H9 (cell line): Measurements from ENCODE around the gene CYP39A1. TPM values are rescaled to one million over a fixed set of nuclear protein-coding genes. Genes with fewer than 3 reads are reported as not detected.

Experiments
- DNase-seq: peaks from one replicate; pipeline ENCODE4 v3.0.0-alpha.2; 2017
- H2AFZ ChIP-seq: one replicate; pipeline ENCODE4 v1.6.1; 2013; ENCODE audit warnings: mild to moderate bottlenecking, low read length, control low read depth, moderate library complexity
- H2AK5ac ChIP-seq: 2 replicates; pipeline ENCODE4 v1.6.1; 2013; ENCODE audit warnings: low read length, control low read depth, mixed read lengths; ENCODE audit not compliant: insufficient read length
- H2BK120ac ChIP-seq: one replicate; pipeline ENCODE4 v1.6.1; 2013; ENCODE audit warnings: low read depth, mild to moderate bottlenecking, low read length, control low read depth, inconsistent platforms; ENCODE audit not compliant: poor library complexity, severe bottlenecking
- H2BK12ac ChIP-seq: 2 replicates; pipeline ENCODE4 v1.6.1; 2013; ENCODE audit warnings: low read length, control low read depth, mixed read lengths, low read depth; ENCODE audit not compliant: insufficient read length
- H2BK15ac ChIP-seq: 2 replicates; pipeline ENCODE4 v1.6.1; 2013; ENCODE audit warnings: low read depth, low read length, control low read depth
- H2BK20ac ChIP-seq: one replicate; pipeline ENCODE4 v1.6.1; 2013; ENCODE audit warnings: low read depth, mild to moderate bottlenecking, low read length, control low read depth, inconsistent platforms; ENCODE audit not compliant: poor library complexity, severe bottlenecking
- H2BK5ac ChIP-seq: 2 replicates; pipeline ENCODE4 v1.6.1; 2013; ENCODE audit warnings: low read length, control low read depth, mixed read lengths; ENCODE audit not compliant: insufficient read length
- H3K14ac ChIP-seq: 2 replicates; pipeline ENCODE4 v1.6.1; 2013; ENCODE audit warnings: low read length, control low read depth; ENCODE audit not compliant: insufficient read depth
- H3K18ac ChIP-seq: 2 replicates; pipeline ENCODE4 v1.6.1; 2013; ENCODE audit warnings: low read depth, mild to moderate bottlenecking, mixed read lengths, low read length, control low read depth; ENCODE audit not compliant: insufficient read length
- H3K23ac ChIP-seq: 2 replicates; pipeline ENCODE4 v1.6.1; 2013; ENCODE audit warnings: low read length, control low read depth, mixed read lengths, low read depth; ENCODE audit not compliant: insufficient read length
- H3K23me2 ChIP-seq: 2 replicates; pipeline ENCODE4 v1.6.1; 2013; ENCODE audit warnings: low read depth, mild to moderate bottlenecking, mixed read lengths, low read length, control low read depth; ENCODE audit not compliant: insufficient read length, poor library complexity, severe bottlenecking
- H3K27ac ChIP-seq: 2 replicates; pipeline ENCODE4 v1.5.1; 2013; ENCODE audit warnings: low read length, control low read depth, mixed read lengths, low read depth; ENCODE audit not compliant: insufficient read length
- H3K27me3 ChIP-seq: 2 replicates; pipeline ENCODE4 v1.6.1; 2013; ENCODE audit warnings: low read length, control low read depth, inconsistent platforms; ENCODE audit not compliant: insufficient read depth
- H3K4ac ChIP-seq: 2 replicates; pipeline ENCODE4 v1.6.1; 2013; ENCODE audit warnings: low read depth, mild to moderate bottlenecking, control low read depth, inconsistent platforms, low read length, moderate library complexity
- H3K4me1 ChIP-seq: 2 replicates; pipeline ENCODE4 v1.6.1; 2013; ENCODE audit warnings: low read length, control low read depth, inconsistent platforms; ENCODE audit not compliant: insufficient read depth
- H3K4me2 ChIP-seq: 2 replicates; pipeline ENCODE4 v1.6.1; 2013; ENCODE audit warnings: low read length, control low read depth, mixed read lengths; ENCODE audit not compliant: insufficient read length, insufficient read depth
- H3K56ac ChIP-seq: 2 replicates; pipeline ENCODE4 v1.6.1; 2013; ENCODE audit warnings: low read depth, mild to moderate bottlenecking, mixed read lengths, low read length, control low read depth; ENCODE audit not compliant: insufficient read length
- H3K79me1 ChIP-seq: 2 replicates; pipeline ENCODE4 v1.6.1; 2013; ENCODE audit warnings: low read depth, mild to moderate bottlenecking, moderate library complexity, low read length, control low read depth, inconsistent platforms; ENCODE audit not compliant: insufficient read depth, poor library complexity, severe bottlenecking
- H3K79me2 ChIP-seq: 2 replicates; pipeline ENCODE4 v1.6.1; 2013; ENCODE audit warnings: low read length, control low read depth, inconsistent platforms; ENCODE audit not compliant: insufficient read depth
- H3K9ac ChIP-seq: 2 replicates; pipeline ENCODE4 v1.6.1; 2013; ENCODE audit warnings: low read length, control low read depth, mixed read lengths; ENCODE audit not compliant: insufficient read length; ENCODE audit errors: extremely low read depth
- H3K9me3 ChIP-seq: one replicate; pipeline ENCODE4 v1.6.1; 2013; ENCODE audit warnings: low read depth, low read length, inconsistent platforms; ENCODE audit not compliant: control insufficient read depth
- H3T11ph ChIP-seq: one replicate; pipeline ENCODE4 v1.6.1; 2013; ENCODE audit warnings: mild to moderate bottlenecking, low read length, control low read depth, inconsistent platforms
- H4K20me1 ChIP-seq: one replicate; pipeline ENCODE4 v1.6.1; 2013; ENCODE audit not compliant: control insufficient read depth, insufficient read length, insufficient read depth
- H4K5ac ChIP-seq: 2 replicates; pipeline ENCODE4 v1.6.1; 2013; ENCODE audit warnings: low read depth, mild to moderate bottlenecking, mixed read lengths, low read length, control low read depth; ENCODE audit not compliant: insufficient read length
- H4K8ac ChIP-seq: replicated peaks from 2 replicates; pipeline ENCODE4 v1.6.1; 2013; ENCODE audit warnings: low read length, control low read depth, mixed read lengths, low read depth; ENCODE audit not compliant: insufficient read length
- H4K91ac ChIP-seq: 2 replicates; pipeline ENCODE4 v1.6.1; 2013; ENCODE audit warnings: low read depth, mild to moderate bottlenecking, moderate library complexity, mixed read lengths, low read length, control low read depth; ENCODE audit not compliant: insufficient read length
- H3K27ac Mint-ChIP-seq, 3 experiments: 2 replicates in 2 of 3; 3 replicates in 1 of 3; pipeline ENCODE4 v1.8.0; 2020 to 2021; ENCODE audit warnings: mixed read lengths in 3 of 3, mild to moderate bottlenecking in 1 of 3, moderate library complexity in 1 of 3
- H3K27me3 Mint-ChIP-seq: 2 replicates; pipeline ENCODE4 v1.8.0; 2021; ENCODE audit warnings: low read depth, mild to moderate bottlenecking, moderate library complexity, mixed read lengths
- H3K36me3 Mint-ChIP-seq, 3 experiments: 2 replicates in 2 of 3; 3 replicates in 1 of 3; pipeline ENCODE4 v1.8.0; 2020 to 2021; ENCODE audit warnings: low read depth in 3 of 3, mixed read lengths in 3 of 3; ENCODE audit not compliant: insufficient read depth in 1 of 3
- H3K4me1 Mint-ChIP-seq, 2 experiments: 2 replicates each; pipeline ENCODE4 v1.8.0; 2020; ENCODE audit warnings: mixed read lengths in 2 of 2
- H3K4me3 Mint-ChIP-seq, 2 experiments: 2 replicates in 1 of 2; 3 replicates in 1 of 2; pipeline ENCODE4 v1.8.0; 2020 to 2021; ENCODE audit warnings: mild to moderate bottlenecking in 2 of 2, mixed read lengths in 2 of 2, moderate library complexity in 1 of 2
- H3K9me3 Mint-ChIP-seq, 2 experiments: 2 replicates in 1 of 2; 3 replicates in 1 of 2; pipeline ENCODE4 v1.8.0; 2020; ENCODE audit warnings: mild to moderate bottlenecking in 2 of 2, mixed read lengths in 2 of 2, moderate library complexity in 1 of 2
- total RNA-seq: library from RNA; stranded (reverse); gene quantifications from 2 replicates; pipeline ENCODE4 v1.2.1, GENCODE V29; 2021
- TF ChIP-seq, protein P1 (sequence below): fragments of 200-600 bp; sonication (generic); conservative IDR thresholded peaks from 3 replicates; pipeline ENCODE4 v1.8.0; 2021; ENCODE audit warnings: antibody characterized with exemption, mild to moderate bottlenecking

The CYP39A1 gene
- total RNA-seq, 1 experiment from 2014 or later: 0.50 TPM

DNA sequence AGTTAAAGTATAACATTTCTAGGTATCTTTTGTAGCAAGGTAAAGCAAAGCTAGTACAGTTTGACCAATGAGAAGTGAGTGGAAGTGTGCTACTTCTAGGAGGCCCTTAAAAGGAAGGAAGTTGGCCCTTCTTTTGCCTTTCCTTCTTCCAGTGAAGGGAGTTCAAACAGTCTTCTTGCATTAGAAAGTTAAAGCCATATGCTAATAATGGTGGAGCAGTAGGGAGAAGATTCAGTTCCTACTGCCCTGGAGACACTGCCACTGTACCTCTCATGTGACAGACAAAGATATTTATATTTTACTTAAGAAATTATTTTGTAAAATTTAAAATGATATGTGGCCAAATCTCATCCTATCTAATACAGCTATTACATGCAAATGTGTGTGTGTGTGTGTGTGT is 135.4 kb downstream of the CYP39A1 start:
- Histone ChIP-seq H2BK120ac (no peak overlapping the region), H2BK20ac (no peak overlapping the region), H3K18ac (no peak overlapping the region), H3K56ac (no peak overlapping the region), H4K5ac (no peak overlapping the region), H2BK5ac (no peak overlapping the region), H3K4ac (no peak overlapping the region), H3K23me2 (no peaks in the 10 kb centered on the region), H3K4me2 (no peak overlapping the region), H3K9me3 (no peaks in the 10 kb centered on the region), H2BK15ac (no peak overlapping the region), H4K91ac (no peak overlapping the region), H3K23ac (no peak overlapping the region), H3T11ph (no peak overlapping the region), H3K4me1 (no peaks in the 10 kb centered on the region), H2BK12ac (no peak overlapping the region), H3K79me1 (no peaks in the 10 kb centered on the region), H3K79me2 (no peaks in the 10 kb centered on the region), H2AFZ (no peak overlapping the region), H4K20me1 (no peaks in the 10 kb centered on the region), H2AK5ac (no peak overlapping the region), H3K27ac (no peak overlapping the region), H3K9ac (no peak overlapping the region), H4K8ac (no peak overlapping the region), H3K27me3 (no peaks in the 10 kb centered on the region), H3K14ac (no peak overlapping the region)
- Mint-ChIP-seq H3K9me3 (no peaks in the 10 kb centered on the region), H3K27ac (no peak overlapping the region), H3K27me3 (peaks cover 1% of the 10 kb centered on the region; the same call in 1 of the 2 replicates), H3K36me3 (no peaks in the 10 kb centered on the region), H3K4me1 (no peaks in the 10 kb centered on the region; a peak in 1 of 4 replicates), H3K4me3 (no peak overlapping the region)
- TF ChIP-seq, protein P1, sequence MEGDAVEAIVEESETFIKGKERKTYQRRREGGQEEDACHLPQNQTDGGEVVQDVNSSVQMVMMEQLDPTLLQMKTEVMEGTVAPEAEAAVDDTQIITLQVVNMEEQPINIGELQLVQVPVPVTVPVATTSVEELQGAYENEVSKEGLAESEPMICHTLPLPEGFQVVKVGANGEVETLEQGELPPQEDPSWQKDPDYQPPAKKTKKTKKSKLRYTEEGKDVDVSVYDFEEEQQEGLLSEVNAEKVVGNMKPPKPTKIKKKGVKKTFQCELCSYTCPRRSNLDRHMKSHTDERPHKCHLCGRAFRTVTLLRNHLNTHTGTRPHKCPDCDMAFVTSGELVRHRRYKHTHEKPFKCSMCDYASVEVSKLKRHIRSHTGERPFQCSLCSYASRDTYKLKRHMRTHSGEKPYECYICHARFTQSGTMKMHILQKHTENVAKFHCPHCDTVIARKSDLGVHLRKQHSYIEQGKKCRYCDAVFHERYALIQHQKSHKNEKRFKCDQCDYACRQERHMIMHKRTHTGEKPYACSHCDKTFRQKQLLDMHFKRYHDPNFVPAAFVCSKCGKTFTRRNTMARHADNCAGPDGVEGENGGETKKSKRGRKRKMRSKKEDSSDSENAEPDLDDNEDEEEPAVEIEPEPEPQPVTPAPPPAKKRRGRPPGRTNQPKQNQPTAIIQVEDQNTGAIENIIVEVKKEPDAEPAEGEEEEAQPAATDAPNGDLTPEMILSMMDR: no peak
- no peak for DNase-seq
